K562 (cell line): Measurements from ENCODE around the gene PDE6B. TPM values are rescaled to one million over a fixed set of nuclear protein-coding genes. Genes with fewer than 3 reads are reported as not detected.

Source experiments
- BDP1 ChIP-seq: IDR thresholded peaks from 3 replicates; pipeline ENCODE4 v1.6.1; 2011; ENCODE audit not compliant: insufficient read length, insufficient read depth
- BRD9 ChIP-seq: fragments of 450-650 bp; IDR thresholded peaks from 2 replicates; pipeline ENCODE4 v1.6.1; 2018; ENCODE audit warnings: low read depth; ENCODE audit not compliant: partially characterized antibody
- CHD4 ChIP-seq: fragments of 200-600 bp; sonication (generic); IDR thresholded peaks from 3 replicates; pipeline ENCODE4 v1.6.1; 2012; ENCODE audit warnings: low read depth, mild to moderate bottlenecking, mixed read lengths, low read length, inconsistent platforms; ENCODE audit not compliant: insufficient read depth, insufficient replicate concordance, poor library complexity, severe bottlenecking
- ERF ChIP-seq: fragments of 450-650 bp; formaldehyde crosslinking; IDR thresholded peaks from 2 replicates; pipeline ENCODE4 v1.4.0; 2020; ENCODE audit warnings: mild to moderate bottlenecking, mixed read lengths
- HMBOX1 ChIP-seq: sonication (generic); IDR thresholded peaks from 2 replicates; pipeline ENCODE4 v1.6.1; 2016
- MXD1 ChIP-seq: fragments of 250-450 bp; sonication (Bioruptor Pico); IDR thresholded peaks from 2 replicates; pipeline ENCODE4 v1.8.0; 2021; ENCODE audit warnings: borderline replicate concordance, mild to moderate bottlenecking, moderate library complexity; ENCODE audit not compliant: poor library complexity, severe bottlenecking
- NONO ChIP-seq, 2 experiments: fragments of 200-400 bp in 1 of 2; fragments of 450-650 bp in 1 of 2; formaldehyde crosslinking in 1 of 2; IDR thresholded peaks; 2 replicates each; pipeline ENCODE4 v1.6.1; 2017; ENCODE audit warnings: low read depth in 2 of 2, mild to moderate bottlenecking in 2 of 2, moderate library complexity in 2 of 2, low read length in 1 of 2
- RBM17 ChIP-seq: fragments of 200-400 bp; formaldehyde crosslinking; IDR thresholded peaks from 2 replicates; pipeline ENCODE4 v1.6.1; 2017; ENCODE audit warnings: low read depth, mild to moderate bottlenecking, low read length, borderline replicate concordance
- RCOR1 ChIP-seq, 2 experiments: IDR thresholded peaks; 2 replicates each; pipeline ENCODE4 v1.6.1; 2012; ENCODE audit warnings: low read depth in 2 of 2, low read length in 2 of 2, borderline replicate concordance in 1 of 2, improper control_type of control experiment in 1 of 2
- SMAD2 ChIP-seq: fragments of 150-350 bp; IDR thresholded peaks from 2 replicates; pipeline ENCODE4 v1.6.1; 2014; ENCODE audit warnings: low read depth, mild to moderate bottlenecking, low read length
- TRIM25 ChIP-seq: fragments of 450-650 bp; IDR thresholded peaks from 2 replicates; pipeline ENCODE4 v1.7.0; 2016; ENCODE audit warnings: borderline replicate concordance
- UBTF ChIP-seq, 2 experiments: IDR thresholded peaks; 2 replicates each; pipeline ENCODE4 v1.6.1; 2012; ENCODE audit warnings: improper control_type of control experiment in 2 of 2, low read depth in 2 of 2, low read length in 2 of 2, borderline replicate concordance in 1 of 2
- ZBTB1 ChIP-seq: sonication (generic); formaldehyde crosslinking; IDR thresholded peaks from 2 replicates; pipeline ENCODE4 v1.8.1; 2023; ENCODE audit warnings: missing genetic modification reagents, low read depth, mild to moderate bottlenecking, borderline replicate concordance
- ZBTB33 ChIP-seq: sonication (generic); formaldehyde crosslinking; IDR thresholded peaks from 2 replicates; pipeline ENCODE4 v1.8.1; 2023; ENCODE audit warnings: mild to moderate bottlenecking, missing genetic modification reagents
- ZNF232 ChIP-seq: sonication (generic); formaldehyde crosslinking; IDR thresholded peaks from 2 replicates; pipeline ENCODE4 v1.8.0; 2022; ENCODE audit warnings: mild to moderate bottlenecking, missing genetic modification reagents
- ZNF780A ChIP-seq: fragments of 250-450 bp; sonication (Bioruptor Pico); IDR thresholded peaks from 2 replicates; pipeline ENCODE4 v1.5.0; 2021; ENCODE audit warnings: mild to moderate bottlenecking
- ZNF79 ChIP-seq: fragments of 250-450 bp; sonication (Bioruptor Pico); IDR thresholded peaks from 2 replicates; pipeline ENCODE4 v1.4.0; 2020; ENCODE audit warnings: low read depth, mild to moderate bottlenecking, moderate library complexity
- polyA plus RNA-seq, 8 experiments: library from polyadenylated mRNA; depleted of rRNA in 4 of 8; stranded (reverse) in 5 of 8; unstranded in 3 of 8; fragments of >200 nt; fragmentation: Nextera tagmentation in 2 of 8; fragmentation: Illumina TruSeq in 1 of 8; extraction: Ambion mirVana in 2 of 8; extraction: Trizol in 1 of 8; gene quantifications; 2 replicates each; pipeline versions ENCODE4 v1.2.1 to v1.2.3, GENCODE V29; 2011 to 2014; ENCODE audit warnings: inconsistent platforms in 1 of 8, missing spikeins in 1 of 8
- total RNA-seq, 7 experiments: library from RNA; depleted of rRNA in 6 of 7; stranded (reverse); fragments of >200 nt in 6 of 7; fragmentation: Illumina TruSeq in 2 of 7; extraction: Trizol in 2 of 7; gene quantifications; 2 replicates each; pipeline versions ENCODE4 v1.2.1 to v1.2.3, GENCODE V29; 2011 to 2021; ENCODE audit warnings: low replicate concordance in 1 of 7

The PDE6B gene
- total and polyA plus RNA-seq, 9 of the 15 experiments (the other 6 are each of a cell fraction or from before 2014, with no cell fraction given) = 0.04 TPM; not detected in 8

GRCh38 chr4:674172-675035 lies 49.0 kb downstream of the PDE6B start, which contains the start of the genes ATP5ME and MYL5 (continued):
- peak; percentile 69; the same call in 1 of the 2 replicates for TF ChIP-seq ZNF232 (CRISPR knock-in tag)
- no peak for TF ChIP-seq UBTF (IDR thresholded peaks at IDR 0.05; ENCODE audit: borderline replicate concordance in 1 of 2, low read depth in 2 of 2, low read length in 2 of 2)
- TF ChIP-seq ZNF79 = no peak
- no peak for TF ChIP-seq ZBTB33 (CRISPR knock-in tag)
- TF ChIP-seq HMBOX1 = no peak
- 0 out of 4 replicates have a peak, but pooled peaks of 1 of the 2 experiments have one; percentile 7 for TF ChIP-seq NONO (IDR thresholded peaks at IDR 0.05; ENCODE audit: low read depth in 2 of 2, low read length in 1 of 2)
- TF ChIP-seq TRIM25 = no peak
- no peak for TF ChIP-seq ZBTB1 (CRISPR knock-in tag)
- TF ChIP-seq ERF (CRISPR knock-in tag) = 0 out of 2 replicates have a peak, but pooled peaks have one; percentile 64
- TF ChIP-seq ZNF780A (CRISPR knock-in tag) = no peak
- TF ChIP-seq RBM17 = no peak
- TF ChIP-seq SMAD2 = no peak
- peak in 1 of 2 experiments; percentile 76; a peak in 2 of 4 replicates for TF ChIP-seq RCOR1 (IDR thresholded peaks at IDR 0.05; ENCODE audit: borderline replicate concordance in 1 of 2, low read depth in 2 of 2, low read length in 2 of 2)
- no peak for TF ChIP-seq BDP1
- no peak for TF ChIP-seq MXD1
- TF ChIP-seq BRD9 = no peak
- TF ChIP-seq CHD4 = no peak
